Occipital lobe (tissue), 2 donors: Measurements from ENCODE around the gene ZBP1. TPM values are rescaled to one million over a fixed set of nuclear protein-coding genes. Genes with fewer than 3 reads are reported as not detected.

Source experiments
- DNase-seq: peaks from one replicate; lab custom pipeline; 2025; lab: John Stamatoyannopoulos, UW
- total RNA-seq: library from RNA; depleted of rRNA; stranded (reverse); fragments of >200 nt; gene quantifications from one replicate; pipeline ENCODE4 v1.2.3, GENCODE V29; 2014

Gene ZBP1
- total RNA-seq, 1 donor from 2014 or later: not detected

DNA sequence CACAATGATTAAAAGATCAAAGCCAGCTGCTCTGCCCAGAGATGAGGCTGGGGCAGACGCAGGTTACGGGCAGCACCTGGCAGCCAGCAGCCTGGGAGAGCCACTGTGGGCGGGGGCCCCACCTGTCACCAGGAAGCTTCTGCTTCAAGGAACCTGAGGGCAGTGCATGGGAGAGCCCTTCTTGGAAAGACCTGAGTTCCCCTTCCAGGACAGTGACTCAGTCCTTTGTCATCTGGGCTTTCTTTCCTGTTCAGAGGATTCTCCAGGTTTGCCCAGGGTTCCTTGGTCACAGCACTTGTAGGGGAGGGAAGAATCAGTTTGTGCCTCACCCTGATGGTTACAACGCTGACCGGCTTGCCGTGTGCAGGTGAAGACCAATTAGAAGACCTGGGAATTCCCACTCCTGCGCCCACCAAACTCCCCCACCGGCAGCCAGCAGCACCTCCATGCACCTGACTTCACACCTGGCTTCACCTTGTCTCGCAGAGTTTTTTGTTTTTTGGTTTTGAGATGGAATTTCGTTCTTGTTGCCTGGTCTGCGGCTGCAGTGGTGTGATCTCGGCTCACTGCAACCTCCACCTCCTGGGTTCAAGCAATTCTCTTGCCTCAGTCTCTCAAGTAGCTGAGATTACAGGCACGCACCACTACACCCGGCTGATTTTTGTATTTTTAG is 2.0 kb downstream of the ZBP1 start:
- DNase-seq: no peak

- no peak for DNase-seq
Observed at GRCh38 chr20:57617079-57617795, 3.0 kb downstream of the ZBP1 start.

DNA sequence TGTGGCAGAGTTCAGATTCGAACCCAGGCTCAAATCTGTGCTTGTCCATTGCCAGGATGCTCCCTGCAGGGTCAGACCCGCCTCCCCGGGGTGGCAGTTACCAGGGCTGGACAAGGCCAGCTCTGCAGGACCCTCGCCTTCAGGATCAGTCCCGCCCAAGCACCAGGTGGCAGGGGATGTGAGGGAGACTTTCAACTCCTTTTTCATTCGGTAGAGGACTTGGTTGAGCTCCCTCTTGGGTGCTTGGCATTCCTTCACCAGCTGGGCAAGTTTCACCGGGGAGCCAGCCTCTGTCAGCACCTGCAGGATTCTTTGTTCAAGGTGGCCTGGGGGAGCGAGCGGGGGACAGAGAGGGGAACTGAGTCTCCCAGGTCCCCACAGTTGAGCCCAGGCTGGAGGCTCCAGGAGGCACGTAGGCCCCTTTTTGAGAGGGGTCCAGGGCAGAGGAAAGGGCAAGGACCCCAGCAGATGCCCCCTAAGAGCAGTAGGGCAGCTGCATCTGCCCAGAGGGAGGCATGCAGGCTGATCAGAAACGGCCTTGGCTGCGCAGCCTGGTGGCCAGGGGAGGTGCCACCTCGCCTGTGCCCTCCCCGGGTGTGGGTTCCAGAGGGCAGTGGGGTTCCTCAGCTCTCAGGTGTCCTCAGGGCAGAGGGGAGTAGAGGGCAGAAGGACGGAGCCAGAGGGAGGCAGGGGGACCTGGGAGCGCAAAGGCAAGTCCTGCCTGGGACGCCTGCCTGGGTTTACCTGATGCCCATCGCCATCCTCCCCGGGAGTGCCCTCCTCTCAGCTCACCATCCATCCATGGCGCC is 3.9 kb downstream of the ZBP1 start:
- no peak for DNase-seq

DNA sequence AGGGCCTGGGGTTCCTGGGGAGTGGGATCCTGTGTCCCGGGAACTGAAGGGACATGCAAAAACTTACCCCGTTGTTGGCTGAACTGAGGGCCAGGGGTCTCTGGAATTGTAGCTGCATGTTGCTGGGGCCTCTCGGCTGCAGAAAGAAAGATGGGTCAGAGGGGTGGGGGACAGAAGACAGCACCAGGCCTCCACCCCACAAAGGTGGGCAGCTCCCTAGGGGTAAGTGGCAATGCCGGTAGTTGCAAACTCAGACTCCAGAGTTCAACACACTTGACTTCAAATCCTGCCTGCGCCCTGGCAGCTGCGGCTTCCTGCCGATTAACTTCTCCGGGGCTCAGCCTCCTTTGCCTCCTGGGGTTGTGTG is 4.8 kb downstream of the ZBP1 start:
- no peak for DNase-seq

DNA sequence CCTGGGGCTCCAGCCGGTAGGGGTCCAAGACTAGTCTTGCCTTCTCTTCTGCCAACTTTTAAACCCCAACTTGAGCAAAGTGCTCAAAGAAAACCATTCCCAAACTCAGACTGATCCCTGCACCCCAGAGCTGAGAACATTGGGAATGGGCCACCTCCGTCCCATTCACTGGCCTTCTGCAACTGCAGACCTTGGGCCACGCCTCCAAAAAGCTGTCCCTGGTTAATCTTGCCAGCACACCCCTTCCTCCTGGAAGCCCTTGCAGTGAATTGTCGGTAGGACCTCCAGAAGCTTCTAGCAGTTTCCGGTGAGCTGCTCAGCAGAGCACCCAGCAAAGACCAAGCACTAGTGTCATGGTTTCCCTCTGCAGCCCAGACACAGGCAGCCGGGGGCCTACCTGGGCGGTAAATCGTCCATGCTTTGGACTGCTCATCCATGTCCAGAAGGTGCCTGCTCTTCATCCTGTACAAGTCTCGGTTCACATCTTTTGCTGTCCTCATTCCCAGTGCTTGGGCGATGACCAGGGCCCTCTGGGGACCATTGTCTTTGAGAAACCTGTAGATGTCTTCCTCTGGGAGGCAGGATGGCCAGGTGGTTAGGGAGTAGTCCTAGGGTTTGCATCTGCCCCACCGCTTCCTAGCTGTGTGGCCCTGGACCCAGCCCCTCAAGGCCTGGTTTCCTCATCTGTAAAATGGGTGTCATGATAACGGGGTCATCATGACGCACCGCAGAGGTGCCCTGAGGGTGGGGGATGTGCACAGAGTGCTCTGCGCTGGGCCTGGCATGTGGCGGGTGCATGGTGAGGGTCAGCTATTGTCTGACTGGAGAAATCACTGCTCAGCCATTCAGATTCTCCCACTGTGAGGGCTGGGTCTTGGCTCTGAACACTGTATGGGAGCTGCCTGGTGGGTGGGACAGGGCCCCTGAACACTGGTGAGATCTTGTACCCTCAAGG is 5.5 kb downstream of the ZBP1 start:
- no peak for DNase-seq

- DNase-seq: no peak
Observed at GRCh38 chr20:57613481-57613921, 6.7 kb downstream of the ZBP1 start.

DNA sequence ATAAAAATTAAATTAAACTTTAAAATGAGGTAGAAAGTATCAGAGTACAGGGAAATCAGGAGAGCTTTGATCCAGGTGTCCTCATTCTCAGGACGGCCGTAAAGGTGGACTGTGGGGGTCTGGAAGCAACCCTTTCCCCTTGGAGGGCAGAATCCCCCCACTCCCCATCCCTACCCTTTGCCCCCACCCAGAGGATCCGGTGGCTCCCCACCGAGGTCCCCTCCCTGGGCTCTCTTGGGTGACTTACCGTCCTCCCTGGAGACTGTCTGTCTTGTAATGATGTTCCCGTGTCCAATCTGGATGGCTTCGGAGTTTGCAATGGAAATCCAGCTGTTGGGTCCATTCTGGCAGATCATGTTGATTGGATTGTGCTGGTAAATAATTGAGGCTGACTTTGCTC is 7.3 kb downstream of the ZBP1 start:
- DNase-seq: no peak

GRCh38 chr20:57612436-57612835 is 7.8 kb downstream of the ZBP1 start:
- no peak for DNase-seq

DNA sequence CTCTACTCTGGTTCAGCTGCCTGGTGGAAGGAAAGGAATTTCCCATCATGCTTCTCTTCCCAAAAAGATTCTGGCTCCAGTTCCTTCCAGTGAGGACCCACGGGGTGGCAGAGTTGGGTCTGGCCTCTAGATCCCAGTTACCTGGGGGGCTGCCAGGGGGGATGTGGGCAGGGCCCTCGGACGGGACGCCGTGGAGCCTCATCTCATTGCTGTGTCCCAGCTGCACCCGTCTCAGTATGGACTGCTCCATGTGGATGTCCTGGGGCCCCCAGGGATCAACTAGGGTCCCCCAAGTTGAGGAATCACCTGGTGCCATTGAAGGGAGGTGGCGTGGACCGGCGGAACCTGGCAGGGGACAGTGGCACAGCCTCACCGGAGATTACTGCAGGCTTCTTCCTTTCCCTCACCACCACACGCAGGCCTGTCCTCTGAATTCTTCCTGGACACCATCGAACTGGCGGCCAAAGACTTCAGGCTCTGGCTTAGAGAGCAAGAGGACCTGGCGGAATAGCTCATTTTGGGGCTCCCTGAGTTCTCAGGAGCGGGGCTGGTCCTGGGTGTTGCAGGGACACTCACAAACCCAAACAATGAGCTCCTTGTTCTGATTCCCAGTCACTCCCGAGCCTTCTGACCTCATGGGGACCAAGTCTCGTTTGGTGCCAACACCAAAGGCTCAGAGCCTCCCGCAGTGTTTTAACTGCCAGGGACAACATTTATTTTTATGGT is 8.5 kb downstream of the ZBP1 start:
- no peak for DNase-seq

DNA sequence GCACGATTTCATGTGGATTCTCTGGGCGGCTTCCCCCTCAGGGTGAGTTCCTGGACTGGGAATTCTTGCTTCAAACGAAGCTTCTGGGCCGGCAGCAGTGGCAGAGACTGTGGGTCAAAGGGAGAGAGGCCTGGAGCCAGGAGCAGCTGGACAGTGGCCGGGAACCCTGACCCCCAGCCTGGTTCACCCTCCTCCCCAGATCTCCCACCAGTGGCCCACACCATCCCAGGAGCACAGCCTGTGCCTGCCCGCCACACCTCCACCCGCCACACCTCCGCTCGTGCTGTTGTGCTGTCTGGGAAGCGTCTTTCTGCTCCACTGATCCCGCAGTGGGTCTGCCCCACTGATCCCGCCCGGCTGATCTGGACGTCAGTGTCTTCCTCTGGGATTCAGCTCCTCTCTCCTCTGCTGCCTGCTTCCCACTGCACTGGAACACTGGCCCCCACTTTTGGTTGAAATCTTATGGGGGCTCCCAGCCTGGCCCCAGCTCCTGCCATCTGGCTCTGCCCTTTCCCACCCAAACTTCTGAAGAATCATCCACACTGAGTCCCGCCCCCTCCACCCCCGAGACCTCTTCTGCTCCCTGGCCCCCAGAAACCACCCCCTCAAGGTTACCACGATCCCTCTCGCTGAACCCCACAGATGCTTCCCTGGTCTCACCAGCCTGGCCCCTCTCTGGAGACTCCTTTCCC is 9.8 kb downstream of the ZBP1 start:
- DNase-seq: no peak

- no peak for DNase-seq
Observed at GRCh38 chr20:57609842-57610167, 10.4 kb downstream of the ZBP1 start.

DNA sequence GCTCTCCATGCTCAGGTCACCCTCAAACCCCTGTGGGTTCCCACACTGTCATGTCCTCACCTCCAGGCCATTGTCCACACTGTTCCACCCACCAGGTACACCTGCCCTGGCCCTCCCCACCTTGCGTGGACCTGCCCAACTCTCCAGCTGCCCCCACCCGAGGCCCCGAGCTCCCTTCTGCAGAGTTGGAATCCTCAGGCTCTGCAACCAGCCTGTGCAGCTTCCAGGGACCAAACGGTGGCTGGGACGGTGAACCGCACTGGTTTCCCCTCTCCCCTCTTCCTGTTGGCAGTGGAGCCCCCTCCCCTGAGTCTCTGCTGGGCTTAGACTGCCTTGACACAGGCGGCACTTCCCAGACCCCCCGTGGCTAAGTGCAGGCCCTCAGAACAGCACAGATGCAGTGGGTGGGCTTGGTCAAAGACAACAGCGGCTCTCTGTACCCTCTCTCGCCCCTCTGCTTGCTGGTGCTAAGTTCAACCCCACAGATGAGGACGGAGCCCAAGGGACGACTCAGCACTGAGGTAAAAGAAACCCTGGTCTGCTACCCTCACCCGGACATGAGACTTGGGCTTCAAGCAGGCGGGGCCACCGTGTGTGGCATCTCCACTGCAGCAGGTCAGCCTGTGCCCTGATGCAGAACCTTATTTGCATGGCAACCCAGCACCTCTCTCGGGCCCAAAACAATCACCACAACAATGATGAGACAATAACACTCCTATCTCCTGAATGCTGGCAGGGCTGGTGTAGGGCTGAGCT is 11.0 kb downstream of the ZBP1 start:
- DNase-seq: no peak

GRCh38 chr20:57608516-57608915 is 11.7 kb downstream of the ZBP1 start:
- DNase-seq: no peak

- DNase-seq: no peak
Observed at GRCh38 chr20:57605878-57606277, 14.3 kb downstream of the ZBP1 start.

DNA sequence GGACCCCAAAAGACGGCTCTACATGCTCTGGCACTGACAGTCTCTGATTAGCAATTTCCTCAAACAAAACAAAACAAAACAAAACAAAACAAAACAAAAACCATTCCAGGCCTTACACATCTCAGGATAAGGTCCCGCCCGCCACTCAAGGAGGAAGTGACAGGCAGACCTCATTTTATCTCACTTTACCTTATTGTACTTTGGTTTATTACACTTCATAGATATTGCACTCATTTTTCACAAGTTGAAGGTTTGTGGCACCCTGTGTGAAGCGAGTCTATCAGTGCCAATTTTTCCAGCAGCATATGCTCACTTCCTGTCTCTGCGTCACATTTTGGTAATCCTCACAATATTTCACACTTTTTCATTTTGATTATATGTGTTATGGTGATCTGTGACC is 15.2 kb downstream of the ZBP1 start:
- DNase-seq: no peak

DNA sequence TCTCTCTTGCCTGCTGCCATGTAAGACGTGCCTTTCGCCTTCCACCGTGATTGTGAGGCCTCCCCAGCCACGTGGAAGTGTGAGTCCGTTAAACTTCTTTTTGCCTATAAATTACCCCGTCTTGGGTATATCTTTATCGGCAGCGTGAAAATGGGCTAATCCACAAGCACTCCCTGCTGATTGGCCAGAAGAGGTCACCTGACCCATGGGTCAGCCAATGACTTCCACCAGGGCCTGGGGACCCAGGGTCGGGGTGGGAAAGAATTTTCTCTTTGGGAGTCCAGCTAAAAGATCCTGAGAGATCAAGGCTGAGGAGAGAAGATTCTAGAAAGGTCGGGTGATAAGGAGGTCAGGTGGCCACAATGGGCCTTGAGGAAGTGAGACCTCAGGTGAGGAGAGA is 17.1 kb downstream of the ZBP1 start:
- no peak for DNase-seq

DNA sequence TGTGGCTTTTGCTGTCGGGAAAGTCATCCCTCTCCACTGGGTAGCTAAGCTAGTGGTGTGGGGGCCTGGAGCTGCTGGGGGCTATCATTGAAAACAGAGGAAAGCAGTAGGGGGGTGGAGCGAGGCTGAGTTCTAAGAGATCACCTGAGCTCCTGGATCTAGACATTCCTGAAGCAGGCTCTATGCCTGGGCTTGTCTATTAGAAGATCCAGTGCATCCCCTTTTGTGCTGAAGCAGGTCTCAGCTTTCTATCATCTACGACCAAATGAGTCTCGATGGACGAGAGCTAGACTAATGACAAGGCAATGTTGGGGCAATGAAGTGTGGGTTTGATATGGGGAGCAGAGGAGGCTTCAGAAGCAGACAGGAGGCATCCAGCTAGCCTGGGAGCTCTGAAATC is 18.5 kb downstream of the ZBP1 start:
- no peak for DNase-seq

GRCh38 chr20:57601211-57601570 is 19.0 kb downstream of the ZBP1 start:
- DNase-seq: no peak
